GM21723 (cell line): Measurements from ENCODE around the gene NBPF15.
"Not testable (repeated sequence)": the region's sequence is repeated elsewhere in the genome, so short reads cannot be mapped to it uniquely, and the experiment has no call there.

ENCODE experiments used
- ATAC-seq: cut with Tn5 transposase; IDR thresholded peaks from one replicate; pipeline ENCODE4 v1.9.1; 2021; ENCODE audit warnings: mild to moderate bottlenecking, moderate library complexity; ENCODE audit not compliant: unreplicated experiment

NBPF15 gene

GRCh38 chr1:144461136-144461759 is at the start of gene NBPF15:
NBPF15 (minus strand) TSS chr1:144461669; CDS start chr1:144440003, 21,666 bp downstream.
- ATAC-seq, result peak; percentile 98

- not testable (repeated sequence) for ATAC-seq
These were observed 35.0 kb upstream of the NBPF15 start for GRCh38 chr1:144496429-144496828.

GRCh38 chr1:144494130-144494529 is 32.7 kb upstream of the NBPF15 start:
- not testable (repeated sequence) for ATAC-seq

- not testable (repeated sequence) for ATAC-seq
These were observed 28.9 kb upstream of the NBPF15 start for GRCh38 chr1:144490394-144490793.

- ATAC-seq, result not testable (repeated sequence)
These were observed 25.5 kb upstream of the NBPF15 start for GRCh38 chr1:144487002-144487401.

- not testable (repeated sequence) for ATAC-seq
These were observed 23.9 kb upstream of the NBPF15 start for GRCh38 chr1:144485048-144485993.

- not testable (repeated sequence) for ATAC-seq
These were observed 12.4 kb upstream of the NBPF15 start for GRCh38 chr1:144473897-144474296.

GRCh38 chr1:144471434-144471833 is 10.0 kb upstream of the NBPF15 start:
- not testable (repeated sequence) for ATAC-seq

GRCh38 chr1:144461778-144462177 is 309 bp upstream of the NBPF15 start:
- ATAC-seq, result peak; percentile 25

- peak; percentile 49 for ATAC-seq
These were observed 783 bp downstream of the NBPF15 start for GRCh38 chr1:144460686-144461085.

- not testable (repeated sequence) for ATAC-seq
These were observed 19.1 kb downstream of the NBPF15 start for GRCh38 chr1:144442402-144442801.

- ATAC-seq, result not testable (repeated sequence)
These were observed 21.7 kb downstream of the NBPF15 start for GRCh38 chr1:144439737-144440136.

GRCh38 chr1:144418891-144419694 is 42.4 kb downstream of the NBPF15 start:
- ATAC-seq, result not testable (repeated sequence)

- peak; percentile 29 for ATAC-seq
These were observed 47.9 kb downstream of the NBPF15 start for GRCh38 chr1:144413404-144414118.

- peak; percentile 87 for ATAC-seq
These were observed 48.7 kb downstream of the NBPF15 start for GRCh38 chr1:144412491-144413403.

GRCh38 chr1:144412068-144412471 is 49.4 kb downstream of the NBPF15 start:
- ATAC-seq, result peak; percentile 62

GRCh38 chr1:144402807-144403206 is 58.7 kb downstream of the NBPF15 start:
- not testable (repeated sequence) for ATAC-seq

- ATAC-seq, result not testable (repeated sequence)
These were observed 89.8 kb downstream of the NBPF15 start for GRCh38 chr1:144371651-144372050.
